Lower lobe of right lung (tissue), 2 donors: ENCODE measurements around the gene MAD2L2. TPM values are rescaled to one million over a fixed set of nuclear protein-coding genes. Genes with fewer than 3 reads are reported as not detected.

Experiments used
- ATAC-seq, 2 donors: fragments of 200-7000 bp; cut with Tn5 transposase; one replicate each; pipeline ENCODE4 v1.9.1; 2020 to 2022; ENCODE audit warnings: mild to moderate bottlenecking in 2 of 2, moderate library complexity in 2 of 2
- DNase-seq: peaks from one replicate; pipeline ENCODE4 v3.0.0-alpha.2; 2020
- H3K27ac ChIP-seq: fragments of 200-600 bp; one replicate; pipeline ENCODE4 v1.8.0; 2022
- H3K27me3 ChIP-seq: fragments of 200-600 bp; one replicate; pipeline ENCODE4 v1.8.0; 2022; ENCODE audit warnings: low read depth
- H3K36me3 ChIP-seq: fragments of 200-600 bp; one replicate; pipeline ENCODE4 v1.8.0; 2022; ENCODE audit warnings: mild to moderate bottlenecking
- H3K4me1 ChIP-seq: fragments of 200-600 bp; one replicate; pipeline ENCODE4 v1.8.0; 2022
- H3K4me3 ChIP-seq: fragments of 200-600 bp; one replicate; pipeline ENCODE4 v1.8.0; 2022; ENCODE audit warnings: mild to moderate bottlenecking
- H3K9me3 ChIP-seq: fragments of 200-600 bp; one replicate; pipeline ENCODE4 v1.8.0; 2022
- CTCF ChIP-seq: fragments of 200-600 bp; IDR thresholded peaks from one replicate; pipeline ENCODE4 v1.8.0; 2022; ENCODE audit warnings: antibody characterized with exemption, mild to moderate bottlenecking
- intact Hi-C: fragments of 100-400 bp; cut with DNase I; formaldehyde crosslinking; loops from one replicate; pipeline ENCODE4 v1.11.0; 2022
- total RNA-seq: library from RNA; stranded (reverse); fragmentation: NEBNext Ultra II Directional; extraction: Animal tissue kit (Norgen Biotek cat#: 25700); gene quantifications from one replicate; pipeline ENCODE4 v1.2.1, GENCODE V29; 2021
- donor health status: DM: no; HTN: yes; CAD: no; lungs with severe emphysema.

Gene MAD2L2
- total RNA-seq, 1 donor from 2014 or later = 20.8 TPM

GRCh38 chr1:11654137-11654938 is 26.6 kb downstream of the MAD2L2 start, which contains the start of the genes FBXO2 and FBXO44:
Gene FBXO2 (minus strand): TSS chr1:11654429. CDS start chr1:11654340, 89 bp downstream.
Gene FBXO44 (plus strand): TSS chr1:11654877. CDS start chr1:11655836, 959 bp downstream.
- TF ChIP-seq CTCF = no peak
- H3K27ac ChIP-seq = peak within 1 kb of the TSS; percentile 73
- H3K4me3 ChIP-seq = peak within 1 kb of the TSS; percentile 68
- peaks cover 29% of the 10 kb centered on the region for H3K4me1 ChIP-seq
- no peaks in the 10 kb centered on the region for H3K9me3 ChIP-seq
- peak; percentile 82 for DNase-seq
- peaks cover 8% of the 10 kb centered on the region for H3K27me3 ChIP-seq
- H3K36me3 ChIP-seq = peaks cover 4% of the 10 kb centered on the region
- peak; percentile 80 to 84 for ATAC-seq
- intact Hi-C loops = no loop called here

- H3K4me3 ChIP-seq = peak overlapping the region; percentile 68
- intact Hi-C loops = no loop called here
- TF ChIP-seq CTCF = no peak
- ATAC-seq = no peak
- H3K9me3 ChIP-seq = no peaks in the 10 kb centered on the region
- DNase-seq = no peak
- peaks cover 34% of the 10 kb centered on the region for H3K4me1 ChIP-seq
- H3K27me3 ChIP-seq = peaks cover 11% of the 10 kb centered on the region
- H3K36me3 ChIP-seq = peaks cover 4% of the 10 kb centered on the region
- peak overlapping the region; percentile 73 for H3K27ac ChIP-seq
Observed at GRCh38 chr1:11653861-11654136, 27.1 kb downstream of the MAD2L2 start.

GRCh38 chr1:11653101-11653860 is 27.7 kb downstream of the MAD2L2 start:
- H3K9me3 ChIP-seq = no peaks in the 10 kb centered on the region

GRCh38 chr1:11652203-11652780 is 28.7 kb downstream of the MAD2L2 start:
- peaks cover 4% of the 10 kb centered on the region for H3K36me3 ChIP-seq
- TF ChIP-seq CTCF = no peak
- peaks cover 42% of the 10 kb centered on the region for H3K4me1 ChIP-seq
- peaks cover 14% of the 10 kb centered on the region for H3K27me3 ChIP-seq
- no peak overlapping the region for H3K27ac ChIP-seq
- H3K9me3 ChIP-seq = no peaks in the 10 kb centered on the region
- no peak overlapping the region for H3K4me3 ChIP-seq
- intact Hi-C loops = no loop called here
- DNase-seq (no peak), ATAC-seq (no peak)

More at GRCh38 chr1:11653101-11653860, 27.7 kb downstream of the MAD2L2 start:
- peak; percentile 25 to 36 for ATAC-seq
- Histone ChIP-seq H3K4me1 (peaks cover 40% of the 10 kb centered on the region), H3K4me3 (peak overlapping the region; percentile 68), H3K27ac (no peak overlapping the region), H3K27me3 (peaks cover 11% of the 10 kb centered on the region), H3K36me3 (peaks cover 4% of the 10 kb centered on the region)
- intact Hi-C loops = no loop called here
- no peak for DNase-seq
- no peak for TF ChIP-seq CTCF

- ATAC-seq (no peak), DNase-seq (no peak)
- Histone ChIP-seq H3K36me3 (no peaks in the 10 kb centered on the region), H3K9me3 (no peaks in the 10 kb centered on the region), H3K4me3 (peak overlapping the region; percentile 42), H3K27me3 (peaks cover 14% of the 10 kb centered on the region), H3K27ac (no peak overlapping the region), H3K4me1 (peaks cover 41% of the 10 kb centered on the region)
- intact Hi-C loops = no loop called here
- TF ChIP-seq CTCF = no peak
Observed at GRCh38 chr1:11651017-11651416, 29.9 kb downstream of the MAD2L2 start.
